OCI-LY7 (cell line): ENCODE measurements around the gene P3H2.

Experiments
- CTCF ChIP-seq: fragments of 200-600 bp; sonication (generic); conservative IDR thresholded peaks from 2 replicates; pipeline ENCODE4 v1.5.1; 2014; ENCODE audit warnings: mild to moderate bottlenecking, antibody characterized with exemption, low read length, moderate library complexity, mixed read lengths
- EZH2phosphoT487 ChIP-seq: fragments of 200-600 bp; sonication (generic); IDR thresholded peaks from 2 replicates; pipeline ENCODE4 v1.6.1; 2018; ENCODE audit warnings: low read depth, borderline replicate concordance, mild to moderate bottlenecking, mixed run types, antibody characterized with exemption, low read length, moderate library complexity, mixed read lengths

- no peak for TF ChIP-seq CTCF
- no peak for TF ChIP-seq EZH2phosphoT487
Observed at GRCh38 chr3:189995129-189995528, 125.6 kb downstream of the P3H2 start.
